GM10248 (cell line): ENCODE measurements around the gene RHEB.

Experiments
- CTCF ChIA-PET: fragments of 300-600 bp; sonication (Branson Sonifier 250); formaldehyde crosslinking; extraction: SDS; loops from one replicate; lab custom pipeline; 2021; ENCODE audit warnings: antibody characterized with exemption; lab: Yijun Ruan, JAX
- POLR2A ChIA-PET: fragments of 350-650 bp; sonication (Branson Sonifier 250); formaldehyde crosslinking; extraction: SDS; loops from one replicate; lab custom pipeline; 2020; ENCODE audit warnings: antibody characterized with exemption; lab: Yijun Ruan, JAX
- DNase-seq: peaks from one replicate; pipeline ENCODE4 v3.0.0; 2012; ENCODE audit errors: extremely low spot score
- CTCF ChIP-seq: IDR thresholded peaks from 2 replicates; pipeline ENCODE4 v1.5.1; 2012; ENCODE audit warnings: mild to moderate bottlenecking, low read depth; ENCODE audit errors: extremely low read depth, missing control alignments, control extremely low read depth

RHEB gene

GRCh38 chr7:151556592-151556991, 36.9 kb upstream of the RHEB start:
- ChIA-PET POLR2A (no interaction called here), CTCF (no interaction called here)
- DNase-seq = no peak
- no peak for TF ChIP-seq CTCF

- no peak for TF ChIP-seq CTCF
- CTCF ChIA-PET = no interaction called here
- DNase-seq = no peak
- POLR2A ChIA-PET = no interaction called here
Observed at GRCh38 chr7:151553356-151553755, 33.7 kb upstream of the RHEB start.

GRCh38 chr7:151552352-151553028, 32.8 kb upstream of the RHEB start:
- TF ChIP-seq CTCF = no peak
- CTCF ChIA-PET = interaction anchor here (1.1 kb wide), 1 partner anchor 14 kb away, joined by 4 read pairs; no protein-coding TSS in a partner anchor
- POLR2A ChIA-PET = no interaction called here
- DNase-seq = no peak

- DNase-seq = no peak
- no peak for TF ChIP-seq CTCF
- ChIA-PET CTCF (interaction anchor here (1.1 kb wide), 1 partner anchor 13 kb away, joined by 4 read pairs; no protein-coding TSS in a partner anchor), POLR2A (no interaction called here)
Observed at GRCh38 chr7:151551820-151552219, 32.1 kb upstream of the RHEB start.

- POLR2A ChIA-PET = no interaction called here
- no peak for TF ChIP-seq CTCF
- CTCF ChIA-PET = interaction anchor here (0.8 kb wide), 1 partner anchor 9 kb away, joined by 3 read pairs; no protein-coding TSS in a partner anchor
Observed at GRCh38 chr7:151550656-151551286, 31.1 kb upstream of the RHEB start.

GRCh38 chr7:151549644-151550043, 29.9 kb upstream of the RHEB start:
- TF ChIP-seq CTCF = no peak
- DNase-seq = no peak
- CTCF ChIA-PET = interaction anchor here (0.8 kb wide), 1 partner anchor 8 kb away, joined by 3 read pairs; no protein-coding TSS in a partner anchor
- POLR2A ChIA-PET = no interaction called here

More at GRCh38 chr7:151550656-151551286, 31.1 kb upstream of the RHEB start:
- no peak for DNase-seq
